ENCODE results near the gene CIAO2B. TPM values are rescaled to one million over a fixed set of nuclear protein-coding genes. Genes with fewer than 3 reads are reported as not detected.

CIAO2B gene
- total and polyA plus RNA-seq, 9 donors: 40.1 to 150 (median 66.7) TPM

DNA sequence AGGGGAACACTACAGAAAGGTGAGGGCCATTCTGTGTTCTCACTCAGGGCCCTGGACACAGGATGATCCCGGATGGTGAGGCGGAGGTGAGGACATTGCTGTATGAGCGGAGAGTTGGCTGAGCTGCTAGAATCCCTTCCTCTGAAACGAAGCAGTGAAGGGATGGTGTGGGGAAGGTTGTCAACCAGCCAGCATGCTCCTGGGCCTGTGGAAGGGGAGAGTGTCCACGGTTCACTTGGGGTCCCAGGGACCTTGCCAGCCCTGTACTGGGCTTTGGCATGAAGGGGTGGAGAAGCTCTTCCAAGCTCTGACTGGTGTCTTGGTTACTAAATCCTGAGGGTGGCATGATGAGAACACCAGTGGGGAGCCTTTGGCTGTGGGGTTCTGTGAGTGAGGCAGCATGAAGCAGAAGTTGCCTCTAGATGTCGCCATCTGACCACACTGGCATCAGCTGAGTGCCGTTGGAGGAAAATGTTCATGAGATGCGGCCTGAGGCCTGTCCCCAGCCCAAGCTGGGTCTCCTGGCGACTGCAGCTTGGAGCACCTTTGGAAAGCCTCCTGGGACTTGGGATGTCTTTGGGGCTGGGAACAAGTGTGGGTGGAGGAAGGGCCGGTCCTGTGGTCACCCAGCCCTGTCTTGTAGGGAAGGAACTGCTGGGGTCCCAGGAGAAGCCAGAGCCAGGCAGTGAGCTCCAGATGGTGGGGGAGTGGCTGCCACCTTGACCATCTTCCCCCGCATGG is 39.1 kb downstream of the CIAO2B start:
- Histone ChIP-seq H3K4me1 (ENCODE audit: insufficient read depth) (peaks cover 19% of the 10 kb centered on the region), H3K9me3 (no peaks in the 10 kb centered on the region), H3K4me3 (no peak overlapping the region), H3K36me3 (no peaks in the 10 kb centered on the region), H3K27me3 (no peaks in the 10 kb centered on the region), H3K27ac (no peak overlapping the region)
- TF ChIP-seq POLR2A (IDR thresholded peaks at IDR 0.05) (no peak), EP300 (IDR thresholded peaks at IDR 0.05) (no peak)
- TF ChIP-seq, protein P1, sequence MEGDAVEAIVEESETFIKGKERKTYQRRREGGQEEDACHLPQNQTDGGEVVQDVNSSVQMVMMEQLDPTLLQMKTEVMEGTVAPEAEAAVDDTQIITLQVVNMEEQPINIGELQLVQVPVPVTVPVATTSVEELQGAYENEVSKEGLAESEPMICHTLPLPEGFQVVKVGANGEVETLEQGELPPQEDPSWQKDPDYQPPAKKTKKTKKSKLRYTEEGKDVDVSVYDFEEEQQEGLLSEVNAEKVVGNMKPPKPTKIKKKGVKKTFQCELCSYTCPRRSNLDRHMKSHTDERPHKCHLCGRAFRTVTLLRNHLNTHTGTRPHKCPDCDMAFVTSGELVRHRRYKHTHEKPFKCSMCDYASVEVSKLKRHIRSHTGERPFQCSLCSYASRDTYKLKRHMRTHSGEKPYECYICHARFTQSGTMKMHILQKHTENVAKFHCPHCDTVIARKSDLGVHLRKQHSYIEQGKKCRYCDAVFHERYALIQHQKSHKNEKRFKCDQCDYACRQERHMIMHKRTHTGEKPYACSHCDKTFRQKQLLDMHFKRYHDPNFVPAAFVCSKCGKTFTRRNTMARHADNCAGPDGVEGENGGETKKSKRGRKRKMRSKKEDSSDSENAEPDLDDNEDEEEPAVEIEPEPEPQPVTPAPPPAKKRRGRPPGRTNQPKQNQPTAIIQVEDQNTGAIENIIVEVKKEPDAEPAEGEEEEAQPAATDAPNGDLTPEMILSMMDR (IDR thresholded peaks at IDR 0.05): peak; percentile 83 to 84 (median 84)
- intact Hi-C loops (cut with DNase I): loop anchor here (2.0 to 10.0 kb wide), 3 partner anchors 34 to 260 kb away; partner anchors contain the start of genes CIAO2B (in 2 of the 4), B3GNT9 (in 1 of the 4), FBXL8 (in 1 of the 4) and TRADD (in 1 of the 4)
- peak; percentile 74 to 82 (median 81) for DNase-seq
- WGBS, 3 donors: 25 to 40% (median 31%) methylated on average over 9 to 11 of the region's 11 CpGs

DNA sequence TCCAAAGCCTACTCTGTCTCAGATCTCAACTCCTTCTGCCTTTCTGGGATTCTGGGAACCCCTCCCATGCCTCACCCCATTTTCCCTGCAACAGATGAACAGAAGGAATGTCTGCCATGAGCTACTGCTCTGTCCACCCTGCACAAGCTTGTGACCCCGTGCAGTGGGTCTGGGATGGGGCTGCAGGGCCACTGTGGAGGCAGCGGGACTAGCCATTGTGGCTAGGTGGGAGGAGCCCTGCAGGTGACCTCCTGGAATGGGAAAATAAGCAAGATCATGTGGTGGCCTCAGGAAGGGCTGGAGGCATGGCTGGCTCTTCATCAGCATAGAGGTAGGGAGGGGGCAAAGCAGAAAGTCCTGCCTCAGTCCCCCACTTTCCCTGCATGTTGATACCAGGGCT is 40.1 kb downstream of the CIAO2B start:
- H3K9me3 ChIP-seq: no peaks in the 10 kb centered on the region
- 55 to 75% (median 65%) methylated on average over 2 of the region's 2 CpGs for WGBS, 3 donors
- intact Hi-C loops (cut with DNase I): loop anchor here in 2 of 4 donors (2.0 to 10.0 kb wide), 2 partner anchors 35 to 261 kb away; partner anchors contain the start of genes B3GNT9 (in 1 of the 2), FBXL8 (in 1 of the 2) and TRADD (in 1 of the 2)

DNA sequence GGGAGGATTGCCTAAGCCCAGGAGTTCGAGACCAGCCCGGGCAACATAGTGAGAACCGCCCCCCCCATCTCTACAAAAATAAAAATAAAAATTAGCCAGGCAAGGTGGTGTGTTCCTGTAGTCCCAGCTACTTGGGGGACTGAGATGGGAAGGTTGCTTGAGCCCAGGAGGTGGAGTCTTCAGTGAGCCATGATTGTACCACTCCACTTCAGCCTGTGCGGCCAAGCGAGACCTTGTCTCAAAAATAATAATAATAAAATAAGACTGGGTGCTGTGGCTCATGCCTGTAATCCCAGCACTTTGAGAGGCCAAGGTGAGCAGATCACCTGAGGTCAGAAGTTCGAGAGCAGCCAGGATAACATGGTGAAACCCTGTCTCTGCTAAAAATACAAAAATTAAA is 42.4 kb downstream of the CIAO2B start:
- Histone ChIP-seq H3K4me3 (no peak overlapping the region), H3K36me3 (no peaks in the 10 kb centered on the region), H3K27me3 (no peaks in the 10 kb centered on the region), H3K9me3 (no peaks in the 10 kb centered on the region), H3K27ac (no peak overlapping the region), H3K4me1 (ENCODE audit: insufficient read depth) (peaks cover 2% of the 10 kb centered on the region)
- no peak for DNase-seq
- intact Hi-C loops (cut with DNase I): loop anchor here in 1 of 4 donors (10.0 kb wide), 1 partner anchor 263 kb away; the partner anchor contains the start of genes B3GNT9, FBXL8 and TRADD
- WGBS, 3 donors: 87 to 92% (median 90%) methylated on average over 6 of the region's 6 CpGs
- TF ChIP-seq, protein P1 (IDR thresholded peaks at IDR 0.05): no peak
- TF ChIP-seq POLR2A (IDR thresholded peaks at IDR 0.05): no peak
- no peak for TF ChIP-seq EP300 (IDR thresholded peaks at IDR 0.05)

More for the DNA sequence above, 40.1 kb downstream of the CIAO2B start:
- Histone ChIP-seq H3K36me3 (no peaks in the 10 kb centered on the region), H3K4me3 (no peak overlapping the region), H3K27ac (no peak overlapping the region), H3K27me3 (no peaks in the 10 kb centered on the region), H3K4me1 (ENCODE audit: insufficient read depth) (peaks cover 12% of the 10 kb centered on the region)
- DNase-seq: no peak
- TF ChIP-seq EP300 (IDR thresholded peaks at IDR 0.05): no peak
- TF ChIP-seq, protein P1 (IDR thresholded peaks at IDR 0.05): no peak

DNA sequence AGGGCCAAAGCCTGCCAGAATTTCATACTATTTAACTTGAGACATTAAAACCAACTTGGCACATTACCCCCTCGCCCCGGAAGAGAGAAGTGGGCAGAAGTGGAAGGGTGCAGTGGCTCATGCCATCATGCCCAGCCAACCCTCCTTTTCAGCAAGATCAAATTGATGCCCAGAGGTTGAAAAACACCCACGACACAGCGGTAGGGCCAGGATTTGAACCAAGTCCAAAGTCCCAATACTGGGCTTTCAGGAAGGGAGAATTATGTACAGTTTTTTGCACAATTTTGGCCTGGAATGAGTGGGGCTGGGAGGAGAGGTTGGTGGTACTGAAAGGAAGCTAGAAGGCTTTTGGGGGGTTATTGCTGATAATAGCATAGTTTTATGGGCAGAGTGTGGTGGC is 42.8 kb downstream of the CIAO2B start:
- Histone ChIP-seq H3K27ac (no peak overlapping the region), H3K4me3 (no peak overlapping the region), H3K4me1 (ENCODE audit: insufficient read depth) (peaks cover 2% of the 10 kb centered on the region), H3K9me3 (no peaks in the 10 kb centered on the region), H3K36me3 (no peaks in the 10 kb centered on the region), H3K27me3 (no peaks in the 10 kb centered on the region)
- TF ChIP-seq EP300 (IDR thresholded peaks at IDR 0.05) (no peak), POLR2A (IDR thresholded peaks at IDR 0.05) (no peak)
- TF ChIP-seq, protein P1 (IDR thresholded peaks at IDR 0.05): no peak
- intact Hi-C loops (cut with DNase I): loop anchor here in 1 of 4 donors (10.0 kb wide), 1 partner anchor 263 kb away; the partner anchor contains the start of genes B3GNT9, FBXL8 and TRADD
- no peak for DNase-seq
- 89% methylated on average over 4 of the region's 4 CpGs for WGBS, 3 donors

All from ovary (tissue), 9 donors.